Uterus (tissue), 4 donors: ENCODE measurements around the gene TMA7B. TPM values are rescaled to one million over a fixed set of nuclear protein-coding genes. Genes with fewer than 3 reads are reported as not detected.

ENCODE experiments used
- DNase-seq, 2 donors: peaks; one replicate each; pipeline ENCODE4 v3.0.0-alpha.2; 2019 to 2020
- H3K27ac ChIP-seq, 2 donors: fragments of 200-600 bp; sonication (generic); 1 replicate in 1 of 2; 2 replicates in 1 of 2; pipeline ENCODE4 v1.5.1; 2016 to 2018
- H3K27me3 ChIP-seq, 2 donors: fragments of 200-600 bp; sonication (generic); one replicate each; pipeline ENCODE4 v1.5.1; 2018 to 2019; ENCODE audit warnings: control low read depth in 1 of 2
- H3K36me3 ChIP-seq, 2 donors: fragments of 200-600 bp; sonication (generic); one replicate each; pipeline ENCODE4 v1.5.1; 2019; ENCODE audit warnings: control low read depth in 1 of 2
- H3K4me1 ChIP-seq, 2 donors: fragments of 200-600 bp; sonication (generic); one replicate each; pipeline ENCODE4 v1.5.1; 2018 to 2019; ENCODE audit warnings: control low read depth in 1 of 2
- H3K4me3 ChIP-seq, 2 donors: fragments of 200-600 bp; sonication (generic); 1 replicate in 1 of 2; 2 replicates in 1 of 2; pipeline ENCODE4 v1.5.1; 2018 to 2019; ENCODE audit warnings: mild to moderate bottlenecking in 1 of 2
- H3K9me3 ChIP-seq, 2 donors: fragments of 200-600 bp; sonication (generic); one replicate each; pipeline ENCODE4 v1.5.1; 2019; ENCODE audit warnings: control low read depth in 1 of 2
- POLR2A ChIP-seq, 2 donors: fragments of 450-650 bp; IDR thresholded peaks; one replicate each; pipeline ENCODE4 v1.6.1; 2016; ENCODE audit warnings: antibody characterized with exemption in 2 of 2, mild to moderate bottlenecking in 1 of 2, moderate library complexity in 1 of 2
- intact Hi-C: fragments of 100-400 bp; cut with DNase I; formaldehyde crosslinking; loops from one replicate; pipeline ENCODE4 v1.15.1; 2023; ENCODE audit warnings: low total_unique reads
- total RNA-seq, 4 donors: library from RNA; depleted of rRNA in 3 of 4; stranded (reverse); fragments of >200 nt in 3 of 4; gene quantifications; one replicate each; pipeline versions ENCODE4 v1.1.0 to v1.2.4, GENCODE V29; 2014 to 2023
- TF ChIP-seq, protein P1 (sequence below), 4 experiments: fragments of 200-600 bp in 2 of 4; fragments of 450-650 bp in 2 of 4; sonication (generic) in 2 of 4; IDR thresholded peaks; one replicate each; pipeline ENCODE4 v1.5.1; 2016 to 2019; ENCODE audit warnings: antibody characterized with exemption in 4 of 4, mild to moderate bottlenecking in 2 of 4, moderate library complexity in 1 of 4
- donor health status: DM: yes; HTN: yes; CAD: no.

TMA7B gene
- total RNA-seq, 4 donors from 2014 or later = not detected

- no peak overlapping the region for H3K4me3 ChIP-seq
- DNase-seq = no peak
- H3K27ac ChIP-seq = no peak overlapping the region
- H3K4me1 ChIP-seq = no peaks in the 10 kb centered on the region
- H3K9me3 ChIP-seq = no peaks in the 10 kb centered on the region
- no peaks in the 10 kb centered on the region for H3K27me3 ChIP-seq
- intact Hi-C loops = no loop called here
- no peaks in the 10 kb centered on the region for H3K36me3 ChIP-seq
- TF ChIP-seq, protein P1, sequence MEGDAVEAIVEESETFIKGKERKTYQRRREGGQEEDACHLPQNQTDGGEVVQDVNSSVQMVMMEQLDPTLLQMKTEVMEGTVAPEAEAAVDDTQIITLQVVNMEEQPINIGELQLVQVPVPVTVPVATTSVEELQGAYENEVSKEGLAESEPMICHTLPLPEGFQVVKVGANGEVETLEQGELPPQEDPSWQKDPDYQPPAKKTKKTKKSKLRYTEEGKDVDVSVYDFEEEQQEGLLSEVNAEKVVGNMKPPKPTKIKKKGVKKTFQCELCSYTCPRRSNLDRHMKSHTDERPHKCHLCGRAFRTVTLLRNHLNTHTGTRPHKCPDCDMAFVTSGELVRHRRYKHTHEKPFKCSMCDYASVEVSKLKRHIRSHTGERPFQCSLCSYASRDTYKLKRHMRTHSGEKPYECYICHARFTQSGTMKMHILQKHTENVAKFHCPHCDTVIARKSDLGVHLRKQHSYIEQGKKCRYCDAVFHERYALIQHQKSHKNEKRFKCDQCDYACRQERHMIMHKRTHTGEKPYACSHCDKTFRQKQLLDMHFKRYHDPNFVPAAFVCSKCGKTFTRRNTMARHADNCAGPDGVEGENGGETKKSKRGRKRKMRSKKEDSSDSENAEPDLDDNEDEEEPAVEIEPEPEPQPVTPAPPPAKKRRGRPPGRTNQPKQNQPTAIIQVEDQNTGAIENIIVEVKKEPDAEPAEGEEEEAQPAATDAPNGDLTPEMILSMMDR (IDR thresholded peaks at IDR 0.05) = no peak
- TF ChIP-seq POLR2A (IDR thresholded peaks at IDR 0.05) = no peak
These were observed 1.1 kb upstream of the TMA7B start for GRCh38 chr22:39958949-39959639.

GRCh38 chr22:39960791-39961746 lies 872 bp downstream of the TMA7B start:
- Histone ChIP-seq H3K4me3 (no peak overlapping the region), H3K36me3 (no peaks in the 10 kb centered on the region), H3K27me3 (no peaks in the 10 kb centered on the region), H3K27ac (no peak overlapping the region), H3K9me3 (no peaks in the 10 kb centered on the region), H3K4me1 (no peaks in the 10 kb centered on the region)
- intact Hi-C loops = no loop called here
- no peak for TF ChIP-seq POLR2A (IDR thresholded peaks at IDR 0.05)
- TF ChIP-seq, protein P1 (IDR thresholded peaks at IDR 0.05) = no peak
- no peak for DNase-seq

DNA sequence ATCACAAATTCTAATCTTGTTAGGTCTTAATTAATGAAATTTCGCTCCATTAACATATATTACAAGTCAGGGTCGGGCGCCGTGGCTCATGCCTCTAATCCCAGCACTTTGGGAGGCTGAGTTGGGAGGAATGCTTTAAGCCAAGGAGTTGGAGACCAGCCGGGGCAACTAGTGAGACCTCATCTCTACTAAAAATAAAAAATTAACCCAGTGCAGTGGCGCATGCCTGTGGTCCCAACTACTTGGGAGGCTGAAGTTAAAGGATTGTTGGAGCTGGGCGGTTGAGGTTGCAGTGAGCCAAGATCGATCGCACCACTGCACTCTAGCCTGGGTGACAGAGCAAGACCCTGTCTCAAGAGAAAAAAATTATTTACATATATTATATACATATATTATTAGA lies 1.9 kb downstream of the TMA7B start:
- no peak overlapping the region for H3K4me3 ChIP-seq
- no peak for DNase-seq
- no peak overlapping the region for H3K27ac ChIP-seq
- intact Hi-C loops = no loop called here
- H3K9me3 ChIP-seq = no peaks in the 10 kb centered on the region
- H3K27me3 ChIP-seq = no peaks in the 10 kb centered on the region
- TF ChIP-seq, protein P1 (IDR thresholded peaks at IDR 0.05) = no peak
- no peak for TF ChIP-seq POLR2A (IDR thresholded peaks at IDR 0.05)
- no peaks in the 10 kb centered on the region for H3K36me3 ChIP-seq
- H3K4me1 ChIP-seq = no peaks in the 10 kb centered on the region

DNA sequence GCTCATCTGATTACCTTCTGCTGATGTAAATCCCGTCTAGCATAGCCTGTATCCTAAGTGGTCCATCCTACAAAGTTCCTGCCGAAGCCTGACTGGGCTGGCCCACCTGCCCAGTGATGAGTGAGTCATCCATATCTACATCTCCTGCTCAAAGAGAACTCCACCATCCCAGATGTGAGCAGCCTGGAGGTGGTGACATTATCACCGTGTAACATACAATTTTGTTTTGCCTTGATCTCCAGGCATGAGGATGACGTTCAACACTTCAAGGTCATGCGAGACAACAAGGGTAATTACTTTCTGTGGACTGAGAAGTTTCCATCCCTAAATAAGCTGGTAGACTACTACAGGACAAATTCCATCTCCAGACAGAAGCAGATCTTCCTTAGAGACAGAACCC lies 5.6 kb downstream of the TMA7B start:
- Histone ChIP-seq H3K27ac (no peak overlapping the region), H3K4me1 (no peaks in the 10 kb centered on the region), H3K27me3 (no peaks in the 10 kb centered on the region), H3K36me3 (no peaks in the 10 kb centered on the region), H3K4me3 (no peak overlapping the region), H3K9me3 (no peaks in the 10 kb centered on the region)
- DNase-seq = no peak
- intact Hi-C loops = no loop called here
- no peak for TF ChIP-seq POLR2A (IDR thresholded peaks at IDR 0.05)
- TF ChIP-seq, protein P1 (IDR thresholded peaks at IDR 0.05) = no peak

DNA sequence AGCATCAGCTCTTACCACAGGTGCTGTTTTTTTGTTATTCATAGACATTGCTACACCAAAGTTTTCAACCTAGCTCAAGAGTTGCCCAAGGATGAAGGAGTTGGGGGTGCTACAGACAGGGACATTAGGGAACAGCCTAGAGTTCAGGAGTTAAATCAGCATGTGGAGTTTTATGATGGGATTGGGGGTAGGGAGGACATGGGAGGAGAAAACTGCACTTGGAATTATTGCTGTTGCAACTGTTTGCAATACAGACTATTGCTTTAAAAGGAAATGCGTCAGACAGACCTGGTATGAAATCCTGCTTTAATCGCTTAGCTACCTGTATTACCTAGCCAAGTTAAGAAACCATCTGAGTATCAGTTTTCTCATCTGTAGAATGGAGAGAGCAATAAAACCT lies 6.3 kb downstream of the TMA7B start:
- Histone ChIP-seq H3K36me3 (no peaks in the 10 kb centered on the region), H3K27me3 (no peaks in the 10 kb centered on the region), H3K4me1 (no peaks in the 10 kb centered on the region), H3K27ac (no peak overlapping the region), H3K4me3 (no peak overlapping the region), H3K9me3 (no peaks in the 10 kb centered on the region)
- DNase-seq = no peak
- TF ChIP-seq, protein P1 (IDR thresholded peaks at IDR 0.05) = no peak
- TF ChIP-seq POLR2A (IDR thresholded peaks at IDR 0.05) = no peak
- intact Hi-C loops = no loop called here
